Transverse colon (tissue), 3 donors: Measurements from ENCODE around the gene ALDOA.

Experiments used
- CTCF ChIP-seq, 5 experiments: fragments of 200-600 bp in 3 of 5; fragments of 450-650 bp in 2 of 5; sonication (generic) in 3 of 5; IDR thresholded peaks; 1 replicate in 2 of 5; 2 replicates in 3 of 5; pipeline ENCODE4 v1.5.1; 2016 to 2017; ENCODE audit warnings: antibody characterized with exemption in 5 of 5, inconsistent platforms in 3 of 5, mild to moderate bottlenecking in 2 of 5, moderate library complexity in 1 of 5
- EP300 ChIP-seq: sonication (generic); formaldehyde crosslinking; IDR thresholded peaks from one replicate; pipeline ENCODE4 v1.6.1; 2017; ENCODE audit warnings: antibody characterized with exemption, low read depth
- POLR2A ChIP-seq: fragments of 450-650 bp; IDR thresholded peaks from one replicate; pipeline ENCODE4 v1.6.1; 2016; ENCODE audit warnings: antibody characterized with exemption, mild to moderate bottlenecking, moderate library complexity

GRCh38 chr16:30023586-30023985 is 42.0 kb upstream of the ALDOA start:
- TF ChIP-seq POLR2A = no peak
- TF ChIP-seq CTCF (IDR thresholded peaks at IDR 0.05) = no peak
- TF ChIP-seq EP300 = no peak
